NCI-H226 (cell line): ENCODE results near the gene LTO1.

ENCODE experiments used
- DNase-seq: peaks from one replicate; pipeline ENCODE4 v3.0.0-alpha.2; 2015

Gene LTO1

GRCh38 chr11:69656536-69657455, 18.4 kb downstream of the LTO1 start:
- no peak for DNase-seq

- no peak for DNase-seq
Observed at GRCh38 chr11:69655479-69656428, 19.4 kb downstream of the LTO1 start.

- DNase-seq, result no peak
Observed at GRCh38 chr11:69654660-69655478, 20.3 kb downstream of the LTO1 start.

GRCh38 chr11:69654001-69654659, 21.0 kb downstream of the LTO1 start:
- DNase-seq, result no peak

- DNase-seq, result no peak
Observed at GRCh38 chr11:69653406-69653960, 21.7 kb downstream of the LTO1 start.

GRCh38 chr11:69652999-69653398, 22.2 kb downstream of the LTO1 start:
- DNase-seq, result no peak

- DNase-seq, result no peak
Observed at GRCh38 chr11:69651834-69652620, 23.1 kb downstream of the LTO1 start.

- no peak for DNase-seq
Observed at GRCh38 chr11:69650832-69651344, 24.3 kb downstream of the LTO1 start.

- DNase-seq, result no peak
Observed at GRCh38 chr11:69650081-69650831, 24.9 kb downstream of the LTO1 start.

GRCh38 chr11:69649576-69649900, 25.6 kb downstream of the LTO1 start:
- DNase-seq, result no peak

- no peak for DNase-seq
Observed at GRCh38 chr11:69648679-69649575, 26.2 kb downstream of the LTO1 start.

GRCh38 chr11:69647761-69648497, 27.2 kb downstream of the LTO1 start:
- no peak for DNase-seq

- DNase-seq, result no peak
Observed at GRCh38 chr11:69647390-69647748, 27.8 kb downstream of the LTO1 start.

- no peak for DNase-seq
Observed at GRCh38 chr11:69646493-69647389, 28.4 kb downstream of the LTO1 start.

GRCh38 chr11:69645801-69646492, 29.2 kb downstream of the LTO1 start:
- DNase-seq, result no peak

- DNase-seq, result no peak
Observed at GRCh38 chr11:69644962-69645675, 30.0 kb downstream of the LTO1 start.
